ENCODE results near the gene CCDC50.

GRCh38 chr3:191331388-191331787 is 2.2 kb downstream of the CCDC50 start:
- TF ChIP-seq CTCF (conservative IDR thresholded peaks at IDR 0.05; ENCODE audit: low read depth, low read length) (no peak), EZH2phosphoT487 (IDR thresholded peaks at IDR 0.05; ENCODE audit: borderline replicate concordance, low read length) (no peak)
